BJ (cell line): ENCODE measurements around the gene SLC6A16. TPM values are rescaled to one million over a fixed set of nuclear protein-coding genes. Genes with fewer than 3 reads are reported as not detected.

ENCODE experiments used
- CTCF ChIA-PET: fragments of 350-600 bp; formaldehyde crosslinking; extraction: SDS; loops from one replicate; lab custom pipeline; 2021; ENCODE audit warnings: antibody characterized with exemption, inconsistent platforms; lab: Yijun Ruan, JAX
- POLR2A ChIA-PET: fragments of 300-600 bp; sonication (Branson Sonifier 250); formaldehyde crosslinking; extraction: SDS; loops from one replicate; lab custom pipeline; 2021; ENCODE audit warnings: antibody characterized with exemption; lab: Charles Lee
- DNase-seq: peaks from one replicate; pipeline ENCODE4 v3.0.0-alpha.2; 2011; ENCODE audit warnings: low read depth
- H3K27me3 ChIP-seq: 2 replicates; pipeline ENCODE4 v1.6.0; 2011; ENCODE audit warnings: low read length; ENCODE audit not compliant: control insufficient read depth, insufficient read depth
- H3K36me3 ChIP-seq: 2 replicates; pipeline ENCODE4 v1.5.1; 2011; ENCODE audit warnings: low read length; ENCODE audit not compliant: control insufficient read depth, insufficient read depth
- H3K4me3 ChIP-seq: 2 replicates; pipeline ENCODE4 v1.5.1; 2011; ENCODE audit warnings: low read depth, mild to moderate bottlenecking, control low read depth, low read length
- CTCF ChIP-seq: IDR thresholded peaks from 2 replicates; pipeline ENCODE4 v1.5.1; 2011; ENCODE audit warnings: low read depth, mild to moderate bottlenecking, control low read depth, inconsistent platforms, low read length, moderate library complexity; ENCODE audit not compliant: insufficient read depth
- polyA plus RNA-seq: library from polyadenylated mRNA; depleted of rRNA; stranded (reverse); fragments of >200 nt; gene quantifications from 2 replicates; pipeline ENCODE4 v1.2.3, GENCODE V29; 2011

SLC6A16 gene
- polyA plus RNA-seq, 1 experiment = 0.42 TPM

GRCh38 chr19:49364083-49364737 is 39.2 kb upstream of the SLC6A16 start:
- ChIA-PET CTCF (no interaction called here), POLR2A (no interaction called here)
- DNase-seq = no peak
- Histone ChIP-seq H3K36me3 (0 out of 2 replicates have a peak, but pooled peaks cover 2% of the 10 kb centered on the region), H3K4me3 (peak overlapping the region; percentile 20; the same call in 1 of the 2 replicates), H3K27me3 (no peaks in the 10 kb centered on the region)
- TF ChIP-seq CTCF = no peak

GRCh38 chr19:49363268-49364082 is 38.5 kb upstream of the SLC6A16 start, which contains the start of gene DKKL1:
TSS of gene DKKL1 (plus strand) at chr19:49363877. CDS start at chr19:49363999, 122 bp downstream.
- no peaks in the 10 kb centered on the region for H3K27me3 ChIP-seq
- H3K36me3 ChIP-seq = peaks cover 2% of the 10 kb centered on the region; the same call in 1 of the 2 replicates
- 0 out of 2 replicates have a peak, but pooled peaks have one; percentile 29 for TF ChIP-seq CTCF
- DNase-seq = peak; percentile 98
- ChIA-PET POLR2A (interaction anchor here (0.7 kb wide), 1 partner anchor 103 kb away, joined by 6 read pairs; no protein-coding TSS in a partner anchor), CTCF (no interaction called here)
- H3K4me3 ChIP-seq = peak within 1 kb of the TSS; percentile 91

GRCh38 chr19:49362929-49363267 is 37.9 kb upstream of the SLC6A16 start:
- ChIA-PET CTCF (no interaction called here), POLR2A (interaction anchor here (0.7 kb wide), 1 partner anchor 103 kb away, joined by 6 read pairs; no protein-coding TSS in a partner anchor)
- Histone ChIP-seq H3K4me3 (peak overlapping the region; percentile 91), H3K27me3 (no peaks in the 10 kb centered on the region), H3K36me3 (peaks cover 4% of the 10 kb centered on the region)
- DNase-seq = no peak
- no peak for TF ChIP-seq CTCF

- Histone ChIP-seq H3K27me3 (no peaks in the 10 kb centered on the region), H3K36me3 (peaks cover 4% of the 10 kb centered on the region), H3K4me3 (peak within 1 kb of the TSS; percentile 91)
- ChIA-PET POLR2A (interaction anchor here (0.7 kb wide), 2 partner anchors 19 to 104 kb away, joined by 5 to 6 read pairs; no protein-coding TSS in a partner anchor), CTCF (interaction anchor here (0.6 to 1.2 kb wide), 2 partner anchors 29 to 82 kb away, joined by 3 to 5 read pairs; no protein-coding TSS in a partner anchor)
- no peak for TF ChIP-seq CTCF
- DNase-seq = no peak
Observed at GRCh38 chr19:49362048-49362928, 37.3 kb upstream of the SLC6A16 start, which contains the start of gene TEAD2. TSS of gene TEAD2 (minus strand) at chr19:49362416. CDS start at chr19:49360075, 2,341 bp downstream.
